NAMALWA (cell line): Measurements from ENCODE around the gene CDS2.
"Not testable (repeated sequence)": the region's sequence is repeated elsewhere in the genome, so short reads cannot be mapped to it uniquely, and the experiment has no call there.

Experiments used
- DNase-seq: peaks from one replicate; pipeline ENCODE4 v3.0.0-alpha.2; 2015; ENCODE audit warnings: low spot score

Gene CDS2

DNA sequence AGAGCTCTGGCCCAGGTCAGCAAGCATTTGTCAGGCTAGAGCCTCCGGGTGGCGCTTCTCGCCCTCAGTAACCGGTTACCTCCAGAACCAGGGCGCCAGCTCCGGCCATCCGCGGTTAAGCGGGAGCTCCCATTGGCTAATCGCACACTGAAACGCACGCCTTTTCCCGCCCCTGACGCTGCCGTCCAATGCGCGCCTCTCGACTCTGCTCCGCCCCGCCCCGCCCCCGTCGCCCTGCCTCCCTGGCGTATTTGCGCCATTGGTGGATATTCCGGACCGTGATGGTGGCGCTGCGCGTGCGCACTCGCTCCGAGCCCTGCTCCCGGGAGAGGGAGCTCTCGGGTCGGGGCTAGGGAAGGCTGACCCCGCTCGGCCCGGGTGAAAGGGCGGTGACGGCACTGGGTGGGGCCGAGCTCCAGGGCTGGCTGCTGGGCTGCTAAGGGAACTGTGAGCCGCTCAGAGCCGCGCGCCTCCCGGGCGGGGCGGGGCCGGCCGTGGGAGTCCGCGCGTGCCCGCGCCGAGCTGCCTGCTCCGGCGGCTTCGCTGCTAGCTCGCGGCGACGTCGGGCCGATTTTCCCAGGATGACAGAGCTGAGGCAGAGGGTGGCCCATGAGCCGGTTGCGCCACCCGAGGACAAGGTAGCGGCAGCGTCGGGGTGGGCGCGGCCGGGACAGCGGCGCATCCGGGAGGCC, at the start of gene CDS2:
Gene CDS2, plus strand, starts transcription at position 497 of the 692 bp plus-strand sequence. Its CDS starts 85 bp downstream, at position 582.
- DNase-seq, result peak; percentile 98

DNA sequence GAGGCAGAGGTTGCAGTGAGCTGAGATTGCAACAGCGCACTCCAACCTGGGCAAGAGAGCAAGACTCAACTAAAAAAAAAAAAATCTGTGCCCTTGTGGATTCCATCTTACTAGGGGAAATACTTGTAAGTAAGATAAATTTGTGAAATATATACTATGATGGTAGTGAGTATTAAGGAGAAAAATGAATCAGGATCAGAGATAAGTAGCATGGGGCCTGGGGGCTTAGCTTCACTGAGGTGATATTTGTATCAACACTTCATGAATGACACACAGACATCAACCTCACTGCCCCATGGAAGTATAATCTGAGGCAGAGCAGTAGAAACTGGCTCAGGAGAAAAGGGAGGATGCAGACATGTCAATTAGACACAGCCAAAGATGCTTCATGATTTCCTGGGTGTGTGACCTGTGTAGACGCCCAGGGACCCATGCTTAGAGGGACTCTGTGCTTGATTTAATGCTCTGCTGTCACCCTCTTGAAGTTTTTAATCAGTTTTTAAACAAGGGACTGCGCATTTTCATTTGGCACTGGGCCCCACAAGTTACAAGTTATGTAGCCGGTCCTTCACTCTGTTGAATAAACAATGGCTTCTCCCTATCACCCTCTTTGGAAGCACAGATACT, 48.9 kb upstream of the CDS2 start:
- DNase-seq, result no peak

DNA sequence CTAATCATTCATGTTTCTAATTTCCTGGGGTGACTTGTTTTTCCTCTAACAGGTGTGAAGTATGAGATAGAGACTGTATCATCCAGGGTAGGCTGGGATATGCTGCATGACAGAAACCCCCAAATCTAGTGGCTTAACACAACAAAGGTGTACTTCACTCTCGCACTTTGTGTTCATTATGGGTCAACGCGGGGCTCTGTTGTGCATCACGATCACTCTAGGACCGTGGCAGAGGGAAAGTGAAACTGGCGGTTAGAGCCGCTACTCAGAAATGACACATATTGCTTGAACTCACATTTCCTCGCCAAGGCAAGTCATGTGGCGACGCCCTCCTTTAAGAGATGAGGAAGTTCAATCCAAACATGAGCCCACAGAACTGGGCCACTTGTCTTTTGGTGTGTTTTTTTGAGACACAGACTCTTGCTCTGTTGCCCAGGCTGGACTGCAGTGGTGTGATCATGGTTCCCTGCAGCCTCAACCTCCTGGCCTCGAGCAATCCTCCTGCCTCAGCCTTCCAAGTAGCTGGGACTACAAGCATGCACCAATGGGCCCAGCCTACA, 48.3 kb upstream of the CDS2 start:
- peak; percentile 95 for DNase-seq

- DNase-seq, result peak; percentile 70
Measured at GRCh38 chr20:5080384-5080877, 46.4 kb upstream of the CDS2 start.

- no peak for DNase-seq
Measured at GRCh38 chr20:5085380-5085779, 41.4 kb upstream of the CDS2 start.

DNA sequence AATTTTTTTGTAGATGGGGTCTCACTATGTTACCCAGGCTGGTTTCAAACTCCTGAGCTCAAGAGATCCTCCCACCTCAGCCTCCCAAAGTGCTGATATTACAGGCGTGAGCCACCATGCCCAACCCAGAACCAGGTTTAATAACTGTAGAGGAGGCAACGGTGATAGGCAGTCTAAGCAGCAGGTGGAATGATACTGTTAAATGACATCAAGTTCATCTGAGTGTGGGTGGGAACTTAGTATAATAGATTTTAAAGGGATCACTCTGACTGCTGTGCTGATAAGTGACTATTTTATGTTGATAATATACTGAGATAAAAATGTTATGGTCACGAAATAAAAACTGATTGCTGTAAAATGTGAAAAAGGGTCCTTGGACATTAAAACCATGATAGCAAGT, 38.1 kb upstream of the CDS2 start:
- DNase-seq, result no peak

- peak; percentile 25 for DNase-seq
Measured at GRCh38 chr20:5090191-5090590, 36.6 kb upstream of the CDS2 start.

DNA sequence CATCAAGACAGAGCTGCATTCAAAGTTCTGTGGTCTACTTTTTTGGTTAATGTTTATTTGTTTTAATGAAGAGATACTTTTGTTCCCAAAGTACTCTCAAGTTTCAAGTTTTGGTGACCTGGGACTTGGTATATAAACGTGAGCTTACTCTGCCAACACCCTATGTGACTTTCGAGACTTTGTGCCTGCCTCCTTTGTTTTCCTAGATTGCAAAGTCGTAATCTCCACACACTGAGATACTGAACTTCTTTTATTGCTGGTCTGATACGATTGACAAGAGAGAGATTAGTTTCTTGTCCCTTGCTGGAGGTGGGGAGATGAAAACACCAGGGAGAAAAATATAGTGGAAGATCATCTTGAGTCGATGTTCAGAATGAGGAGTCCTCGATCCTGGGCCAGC, 34.9 kb upstream of the CDS2 start:
- DNase-seq, result no peak

DNA sequence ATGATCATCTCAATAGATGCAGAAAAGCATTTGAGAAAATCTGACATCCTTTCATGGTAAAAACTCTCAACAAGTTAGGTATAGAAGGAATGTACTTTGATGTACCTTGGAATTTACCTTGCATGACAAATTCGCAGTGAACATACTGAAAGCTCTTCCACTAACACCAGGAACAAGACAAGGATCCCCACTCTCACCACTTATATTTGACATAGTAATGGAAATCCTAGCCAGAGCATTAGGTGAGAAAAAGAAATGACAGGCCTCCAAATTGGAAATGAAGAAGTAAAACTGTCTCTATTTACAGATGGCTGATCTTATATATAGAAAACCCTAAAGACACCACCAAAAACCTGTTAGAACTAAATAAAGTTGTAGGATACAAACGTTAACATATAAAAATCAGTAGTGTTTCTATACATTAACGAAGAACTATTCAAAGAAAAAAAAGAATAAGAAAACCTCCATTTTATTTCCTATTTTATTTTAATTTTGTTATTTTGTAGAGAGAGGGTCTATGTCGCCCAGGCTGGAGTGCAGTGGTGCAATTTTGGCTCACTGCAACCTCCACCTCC, 34.0 kb upstream of the CDS2 start:
- DNase-seq, result no peak

DNA sequence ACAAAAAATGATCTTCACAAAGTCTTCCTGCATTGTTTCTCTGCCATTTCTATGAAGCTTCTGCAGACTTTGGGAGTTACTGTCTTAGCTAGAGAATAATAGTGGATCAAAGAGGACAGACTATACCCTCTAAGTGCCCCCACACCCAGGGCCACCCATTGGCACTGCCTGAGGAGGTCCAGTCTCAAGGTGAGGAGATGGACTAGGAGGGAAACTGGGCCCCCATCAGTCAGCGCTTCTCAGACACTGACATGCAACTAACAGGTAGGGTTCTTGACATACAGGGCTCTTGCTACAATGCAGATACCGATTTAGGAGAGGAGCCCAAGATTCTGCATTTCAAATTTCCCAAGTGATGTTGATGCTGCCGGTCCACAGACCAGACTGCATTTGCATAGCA, 31.4 kb upstream of the CDS2 start:
- no peak for DNase-seq

GRCh38 chr20:5095931-5096330, 30.9 kb upstream of the CDS2 start:
- no peak for DNase-seq

DNA sequence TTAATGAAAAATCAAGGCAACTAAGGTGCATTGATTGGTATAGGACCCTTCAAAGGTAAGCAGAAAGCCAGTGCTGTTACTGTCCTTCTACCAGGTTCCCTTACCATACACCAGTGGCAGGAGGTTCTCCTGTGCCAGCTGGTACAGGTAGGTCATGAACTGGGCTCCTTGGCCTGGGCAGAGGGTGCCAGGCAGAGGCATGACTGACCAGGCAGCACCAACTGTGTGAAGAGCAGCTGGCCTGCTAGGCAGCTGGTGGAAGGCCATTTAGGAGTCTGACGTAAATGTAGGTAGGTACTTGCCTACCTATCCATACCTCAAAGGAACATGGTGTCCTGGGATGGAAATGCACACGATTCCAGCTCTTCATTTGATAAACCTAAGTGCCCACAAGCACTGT, 30.3 kb upstream of the CDS2 start:
- no peak for DNase-seq

DNA sequence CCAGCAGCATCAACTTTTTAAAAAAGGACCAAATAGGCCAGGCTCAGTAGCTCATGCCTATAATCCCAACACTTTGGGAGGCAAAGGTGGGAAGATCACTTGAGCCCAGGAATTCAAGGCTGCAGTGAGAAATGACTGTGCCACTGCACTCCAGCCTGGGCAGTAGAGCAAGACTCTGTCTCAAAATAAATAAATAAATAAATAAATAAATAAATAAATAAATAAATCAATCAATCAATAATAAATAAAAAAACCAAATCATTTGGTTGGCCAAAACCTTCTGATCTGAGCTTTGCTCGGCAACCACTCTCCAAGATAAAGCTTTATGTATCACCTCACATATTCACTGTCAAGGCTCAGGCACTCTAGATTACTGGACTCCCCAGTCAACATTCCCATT, 27.8 kb upstream of the CDS2 start:
- not testable (repeated sequence) for DNase-seq

GRCh38 chr20:5099909-5100308, 26.9 kb upstream of the CDS2 start:
- not testable (repeated sequence) for DNase-seq

GRCh38 chr20:5100684-5101347, 26.0 kb upstream of the CDS2 start:
- peak; percentile 74 for DNase-seq

- DNase-seq, result no peak
Measured at GRCh38 chr20:5104479-5104878, 22.3 kb upstream of the CDS2 start.

DNA sequence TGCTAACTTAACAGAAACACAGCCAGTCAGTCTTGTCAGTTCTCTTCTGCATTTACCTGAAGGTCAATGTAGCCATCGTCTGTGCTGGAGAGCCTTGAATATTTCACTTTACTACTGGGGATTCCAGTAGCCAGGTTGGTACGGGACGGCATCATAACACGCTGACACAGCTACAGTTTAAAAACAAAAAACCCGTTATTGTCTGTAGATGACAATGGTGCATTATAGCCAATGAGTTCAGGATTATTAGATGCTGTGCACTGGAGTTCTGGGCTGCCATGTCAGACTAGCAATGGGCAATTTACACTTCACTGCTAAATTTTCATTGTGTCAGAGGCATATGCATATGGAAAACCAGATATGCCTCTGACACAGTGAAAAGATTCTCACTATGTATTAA, 17.5 kb upstream of the CDS2 start:
- no peak for DNase-seq

DNA sequence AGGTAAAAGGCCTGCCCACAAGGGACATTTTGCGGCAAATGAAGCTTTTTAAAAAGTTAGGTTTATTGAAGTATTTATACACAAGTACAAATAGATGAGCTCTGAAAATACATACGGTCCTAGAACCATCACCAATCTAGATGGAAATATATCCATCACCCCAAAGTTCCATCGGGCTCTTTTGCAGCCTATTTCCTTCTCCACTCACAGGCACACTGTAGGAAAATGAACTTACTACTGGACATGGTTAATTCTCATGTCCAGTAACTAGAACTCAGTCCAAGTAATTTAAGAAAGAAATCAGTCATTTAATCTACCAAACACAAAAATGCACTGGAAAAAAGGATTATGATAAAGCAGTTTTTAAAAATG, 13.2 kb upstream of the CDS2 start:
- no peak for DNase-seq

- DNase-seq, result peak; percentile 27
Measured at GRCh38 chr20:5114403-5114802, 12.4 kb upstream of the CDS2 start.

GRCh38 chr20:5116875-5117274, 9.9 kb upstream of the CDS2 start:
- no peak for DNase-seq

DNA sequence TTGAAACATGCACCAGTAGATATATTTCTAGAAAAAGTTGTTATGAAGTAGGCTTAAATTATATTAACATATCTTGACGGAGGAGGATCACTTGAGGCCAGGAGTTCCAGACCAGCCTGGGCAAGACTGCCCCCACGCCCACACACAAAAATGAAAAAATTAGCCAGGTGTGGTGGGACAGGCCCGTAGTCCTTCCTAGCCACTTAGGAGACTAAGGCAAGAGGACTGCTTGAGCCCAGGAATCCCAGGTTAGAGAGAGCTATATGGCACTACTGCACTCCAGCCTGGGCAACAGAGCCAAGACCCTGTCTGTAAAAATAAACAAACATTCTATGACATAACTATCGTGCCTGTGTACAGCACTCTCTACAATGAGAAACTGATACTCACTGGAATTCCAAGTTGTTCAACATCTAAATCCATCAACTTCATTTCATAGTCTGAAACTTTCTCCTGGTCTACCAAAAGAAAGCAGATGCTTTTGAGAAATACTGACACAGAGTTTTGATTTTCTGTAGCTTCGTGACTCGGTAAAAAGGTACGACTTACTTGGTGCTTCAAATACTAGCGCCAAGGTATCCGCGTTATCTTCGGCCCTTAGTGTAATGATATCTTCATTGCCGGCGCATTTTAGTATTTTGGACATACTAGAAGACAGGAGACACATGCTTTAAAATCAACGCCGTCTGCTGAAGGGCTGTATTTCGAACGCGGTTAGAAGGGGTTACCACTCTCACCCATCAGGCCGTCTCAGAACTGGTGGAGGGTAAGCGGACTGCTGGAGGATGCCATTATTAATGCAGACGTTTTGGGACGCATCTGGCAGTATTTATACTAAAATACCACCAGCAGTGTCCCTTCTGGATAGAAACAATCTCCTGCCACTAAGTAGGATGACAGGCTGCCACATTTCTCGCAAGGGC, 8.3 kb upstream of the CDS2 start:
- peak; percentile 46 for DNase-seq

DNA sequence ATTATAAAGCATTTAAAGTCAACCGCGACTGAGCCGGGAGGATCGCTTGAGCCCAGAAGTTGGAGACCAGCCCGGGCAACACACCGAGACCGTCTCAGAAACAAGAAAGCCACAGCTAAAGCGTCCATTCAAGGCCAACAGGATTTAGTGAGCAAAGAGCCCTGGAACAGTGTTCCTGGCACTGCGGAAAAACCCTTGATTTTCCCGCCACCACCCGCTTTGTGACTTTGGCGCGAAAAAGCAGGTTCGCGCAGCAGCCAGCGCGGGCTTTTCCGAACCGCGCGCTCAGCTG, 7.7 kb upstream of the CDS2 start:
- no peak for DNase-seq
